B cell (primary cell): ENCODE data around the gene IFT88. TPM values are rescaled to one million over a fixed set of nuclear protein-coding genes. Genes with fewer than 3 reads are reported as not detected.

Experiments
- ATAC-seq: fragments of 200-7000 bp; cut with Tn5 transposase; one replicate; pipeline ENCODE4 v1.10.0; 2021; ENCODE audit warnings: low read depth, mild to moderate bottlenecking, moderate number of reproducible peaks, moderate library complexity
- CTCF ChIA-PET: fragments of 350-600 bp; sonication (Branson Sonifier 250); formaldehyde crosslinking; loops from one replicate; lab custom pipeline; 2021; ENCODE audit warnings: antibody characterized with exemption, inconsistent platforms; lab: Charles Lee
- POLR2A ChIA-PET: fragments of 350-600 bp; sonication (Branson Sonifier 250); formaldehyde crosslinking; loops from one replicate; lab custom pipeline; 2021; ENCODE audit warnings: antibody characterized with exemption; lab: Charles Lee
- DNase-seq: peaks from one replicate; pipeline ENCODE4 v3.0.0; 2013
- H2AFZ ChIP-seq: 2 replicates; pipeline ENCODE4 v1.6.1; 2012; ENCODE audit warnings: mild to moderate bottlenecking, low read depth, low read length; ENCODE audit not compliant: insufficient read depth, poor library complexity, severe bottlenecking
- H3K27ac ChIP-seq, 2 donors: 1 replicate in 1 of 2; 2 replicates in 1 of 2; pipeline ENCODE4 v1.5.1; 2012 to 2013; ENCODE audit warnings: low read length in 2 of 2, mild to moderate bottlenecking in 2 of 2, moderate library complexity in 1 of 2
- H3K27me3 ChIP-seq, 4 experiments: fragments of 200-600 bp in 1 of 4; sonication (generic) in 1 of 4; replicated peaks in 1 of 4; 1 replicate in 2 of 4; 2 replicates in 2 of 4; pipeline versions ENCODE4 v1.6.1 to v1.7.0; 2013 to 2016; ENCODE audit warnings: low read length in 3 of 4, mild to moderate bottlenecking in 2 of 4, mixed read lengths in 1 of 4, moderate library complexity in 1 of 4; ENCODE audit not compliant: insufficient read depth in 4 of 4, control insufficient read depth in 3 of 4; ENCODE audit errors: control extremely low read depth in 1 of 4
- H3K36me3 ChIP-seq, 2 experiments: replicated peaks in 1 of 2; 1 replicate in 1 of 2; 2 replicates in 1 of 2; pipeline versions ENCODE4 v1.6.1 to v1.7.1; 2013; ENCODE audit warnings: low read length in 1 of 2; ENCODE audit not compliant: insufficient read depth in 2 of 2, control insufficient read depth in 1 of 2; ENCODE audit errors: control extremely low read depth in 1 of 2, extremely low read depth in 1 of 2
- H3K4me1 ChIP-seq, 2 donors: fragments of 200-600 bp in 1 of 2; sonication (generic) in 1 of 2; 1 replicate in 1 of 2; 2 replicates in 1 of 2; pipeline versions ENCODE4 v1.5.1 to v1.6.1; 2013 to 2017; ENCODE audit warnings: low read length in 2 of 2; ENCODE audit not compliant: control insufficient read depth in 2 of 2, insufficient read depth in 2 of 2
- H3K4me2 ChIP-seq: replicated peaks from 2 replicates; pipeline ENCODE3; 2012; ENCODE audit warnings: mild to moderate bottlenecking, low read depth, low read length; ENCODE audit not compliant: poor library complexity, severe bottlenecking
- H3K4me3 ChIP-seq, 5 experiments: fragments of 200-600 bp in 1 of 5; sonication (generic) in 1 of 5; 1 replicate in 3 of 5; 2 replicates in 2 of 5; pipeline versions ENCODE4 v1.5.1 to v1.7.0; 2011 to 2016; ENCODE audit warnings: low read length in 4 of 5, mild to moderate bottlenecking in 4 of 5, low read depth in 2 of 5, control low read depth in 1 of 5, moderate library complexity in 1 of 5; ENCODE audit not compliant: insufficient read depth in 1 of 5; ENCODE audit errors: control extremely low read depth in 1 of 5, extremely low read depth in 1 of 5
- H3K79me2 ChIP-seq: fragments of 200-600 bp; sonication (generic); one replicate; pipeline ENCODE4 v1.6.0; 2016; ENCODE audit warnings: low read length; ENCODE audit not compliant: control insufficient read depth, insufficient read depth
- H3K9ac ChIP-seq: fragments of 200-600 bp; sonication (generic); 2 replicates; pipeline ENCODE4 v1.6.1; 2017; ENCODE audit warnings: mild to moderate bottlenecking, low read length, moderate library complexity
- H3K9me3 ChIP-seq, 3 donors: one replicate each; pipeline versions ENCODE4 v1.6.1 to v1.7.1; 2013; ENCODE audit warnings: low read length in 2 of 3; ENCODE audit not compliant: control insufficient read depth in 2 of 3, insufficient read depth in 1 of 3; ENCODE audit errors: control extremely low read depth in 1 of 3
- H4K20me1 ChIP-seq: 2 replicates; pipeline ENCODE4 v1.6.0; 2012; ENCODE audit warnings: mild to moderate bottlenecking, low read length; ENCODE audit not compliant: insufficient read depth, control insufficient read depth, poor library complexity, severe bottlenecking
- H3K27ac Mint-ChIP-seq: one replicate; pipeline ENCODE4 v1.8.0; 2021; ENCODE audit warnings: mixed read lengths
- H3K27me3 Mint-ChIP-seq: one replicate; pipeline ENCODE4 v1.8.0; 2021; ENCODE audit warnings: mixed read lengths
- H3K4me1 Mint-ChIP-seq: one replicate; pipeline ENCODE4 v1.8.0; 2021; ENCODE audit warnings: mixed read lengths
- H3K4me3 Mint-ChIP-seq: one replicate; pipeline ENCODE4 v1.8.0; 2021; ENCODE audit warnings: mixed read lengths
- H3K9me3 Mint-ChIP-seq: one replicate; pipeline ENCODE4 v1.8.0; 2022; ENCODE audit warnings: mixed read lengths; ENCODE audit not compliant: insufficient read depth
- CTCF ChIP-seq: fragments of 200-600 bp; IDR thresholded peaks from one replicate; pipeline ENCODE4 v1.8.0; 2022; ENCODE audit warnings: antibody characterized with exemption, mild to moderate bottlenecking
- EZH2 ChIP-seq: IDR thresholded peaks from 2 replicates; pipeline ENCODE4 v1.6.1; 2012; ENCODE audit warnings: borderline replicate concordance, low read depth, mild to moderate bottlenecking, moderate library complexity, low read length; ENCODE audit not compliant: insufficient read depth, poor library complexity, severe bottlenecking
- WGBS: methylation state at CpG from one replicate; pipeline ENCODE4 v1.1.5; 2013; ENCODE audit warnings: missing lambda C conversion rate; ENCODE audit not compliant: insufficient coverage; 5-methylcytosine and 5-hydroxymethylcytosine counted together
- intact Hi-C: fragments of 100-400 bp; cut with micrococcal nuclease; formaldehyde crosslinking; loops from one replicate; pipeline ENCODE4 v1.10.0; 2022
- polyA plus RNA-seq: library from polyadenylated mRNA; depleted of rRNA; stranded (reverse); fragments of >200 nt; gene quantifications from 2 replicates; pipeline ENCODE4 v1.2.3, GENCODE V29; 2012
- total RNA-seq, 2 donors: library from RNA; stranded (reverse); fragments of 120-200 nt in 1 of 2; gene quantifications; 1 replicate in 1 of 2; 2 replicates in 1 of 2; pipeline versions ENCODE4 v1.2.3 to v1.2.4, GENCODE V29; 2013 to 2022

Gene IFT88
- total and polyA plus RNA-seq, 2 donors (not counting 1 experiment from before 2014, with no cell fraction given), result 8.0 to 23.3 TPM

GRCh38 chr13:20717581-20718542 is 150.9 kb downstream of the IFT88 start:
- Mint-ChIP-seq H3K27me3 (peaks cover 15% of the 10 kb centered on the region), H3K9me3 (no peaks in the 10 kb centered on the region), H3K27ac (no peak overlapping the region), H3K4me1 (peaks cover 11% of the 10 kb centered on the region), H3K4me3 (no peak overlapping the region)
- peaks cover 12 to 14% of the 10 kb centered on the region in 2 donors for H3K4me1 ChIP-seq
- no peak overlapping the region for H3K9ac ChIP-seq
- peaks cover 0 to 13% (median 0%) of the 10 kb centered on the region in 3 donors for H3K9me3 ChIP-seq
- TF ChIP-seq CTCF (no peak), EZH2 (no peak)
- H3K36me3 ChIP-seq, result no peaks in the 10 kb centered on the region
- ChIA-PET POLR2A (no interaction called here), CTCF (no interaction called here)
- no peak overlapping the region for H3K27ac ChIP-seq
- H3K4me2 ChIP-seq, result no peak overlapping the region
- DNase-seq (no peak), ATAC-seq (no peak)
- intact Hi-C loops, result no loop called here
- 95% methylated on average over 44 of the region's 44 CpGs for WGBS
- no peak overlapping the region for H3K4me3 ChIP-seq
- H4K20me1 ChIP-seq, result no peaks in the 10 kb centered on the region
- no peak overlapping the region for H2AFZ ChIP-seq
- peaks cover 0 to 30% (median 7%) of the 10 kb centered on the region in 4 experiments for H3K27me3 ChIP-seq
- H3K79me2 ChIP-seq, result no peaks in the 10 kb centered on the region
